ENCODE results near the gene CIDEB.

Gene CIDEB

DNA sequence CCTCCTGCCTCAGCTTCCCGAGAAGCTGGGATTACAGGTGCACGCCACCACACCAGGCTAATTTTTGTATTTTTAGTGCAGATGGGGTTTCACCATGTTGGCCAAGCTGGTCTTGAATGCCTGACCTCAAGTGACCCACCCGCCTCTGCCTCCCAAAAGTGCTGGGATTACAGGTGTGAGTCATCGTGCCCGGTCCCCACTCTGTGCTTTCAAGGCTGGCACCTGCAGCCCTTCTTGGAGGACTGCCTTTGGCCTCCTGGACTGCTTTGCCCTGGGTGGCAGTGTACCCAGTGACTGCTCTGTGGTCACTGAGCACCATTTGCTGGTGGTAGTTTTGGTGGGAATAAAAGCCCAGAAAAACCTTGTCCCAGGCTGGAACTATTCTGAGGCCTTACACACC is 20.8 kb downstream of the CIDEB start:
- no peak for DNase-seq

DNA sequence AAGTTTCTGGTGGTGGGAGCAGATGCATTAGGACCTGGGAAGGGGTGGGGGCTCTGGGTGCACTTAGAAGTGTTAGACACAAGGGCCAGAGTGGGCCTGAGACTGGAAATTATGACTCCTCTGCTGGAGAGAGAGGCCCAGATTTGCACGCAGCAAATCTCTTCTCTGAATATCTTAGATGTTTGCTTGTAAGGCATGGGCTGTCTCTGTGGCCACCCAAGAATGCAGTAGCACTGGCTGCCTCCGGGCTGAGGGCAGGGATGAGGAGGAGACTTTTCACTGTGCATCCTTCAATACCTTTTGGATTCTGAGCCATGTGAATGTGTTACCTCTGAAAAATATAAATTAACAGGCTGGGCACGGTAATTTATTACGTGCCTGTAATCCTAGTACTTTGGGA is 22.4 kb downstream of the CIDEB start:
- DNase-seq = no peak

DNA sequence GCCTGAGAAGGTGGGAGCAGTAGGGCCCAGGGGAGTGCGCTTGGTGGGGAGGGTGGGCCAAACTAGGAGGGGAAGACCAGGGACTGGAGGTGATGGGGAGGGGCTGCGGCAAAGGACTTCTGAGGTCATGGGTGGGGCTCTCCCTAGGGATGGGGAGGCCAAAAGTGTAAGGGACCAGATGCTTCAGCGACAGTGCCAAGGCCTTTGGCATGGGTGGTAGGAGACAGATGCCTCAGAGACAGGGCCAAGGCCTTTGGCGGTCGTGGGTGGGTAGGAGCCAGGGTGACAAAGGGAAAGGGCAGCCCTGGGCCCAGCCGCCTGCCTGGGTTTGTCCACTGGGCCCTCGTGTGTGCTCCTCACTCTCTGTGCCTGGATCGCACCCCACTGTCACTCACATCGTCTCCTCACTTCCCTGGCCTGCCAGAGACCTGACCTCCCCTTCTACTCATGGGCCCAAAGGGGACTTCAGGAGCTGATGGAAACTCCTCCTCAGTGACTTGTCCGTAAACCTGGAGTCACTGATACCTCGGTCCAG is 23.2 kb downstream of the CIDEB start:
- no peak for DNase-seq

DNA sequence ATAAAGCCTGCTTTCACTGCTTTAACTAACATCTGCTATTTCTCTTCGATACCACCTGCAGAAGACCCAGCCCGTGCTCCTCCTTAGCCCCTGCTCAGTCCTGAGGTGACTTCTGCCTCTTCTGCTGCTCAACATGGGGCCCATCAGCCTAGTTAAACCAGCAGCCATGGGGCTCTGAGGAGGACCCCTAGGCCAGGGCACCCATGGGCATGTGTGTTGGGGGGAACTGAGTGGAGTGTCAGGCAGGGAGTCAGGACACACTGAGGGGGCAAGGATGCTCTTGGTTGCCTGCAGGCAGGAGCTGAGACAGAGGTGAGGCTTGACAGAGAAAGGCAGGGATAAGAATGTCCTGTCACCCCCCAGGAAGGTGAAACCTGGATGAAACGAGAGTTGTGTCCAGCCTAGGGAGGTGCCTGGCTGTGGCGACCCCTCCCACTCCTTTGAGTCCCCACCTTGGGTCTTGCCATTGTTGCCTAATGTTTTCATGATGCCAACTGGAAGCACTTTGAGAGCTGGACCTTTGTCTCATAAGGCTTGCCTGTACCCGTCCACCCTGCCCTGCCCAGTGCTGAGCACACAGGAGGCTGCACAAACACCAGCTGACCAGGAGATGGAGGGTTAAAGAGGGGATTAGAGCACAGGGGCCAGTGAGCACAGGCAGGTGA is 23.8 kb downstream of the CIDEB start:
- DNase-seq = no peak

DNA sequence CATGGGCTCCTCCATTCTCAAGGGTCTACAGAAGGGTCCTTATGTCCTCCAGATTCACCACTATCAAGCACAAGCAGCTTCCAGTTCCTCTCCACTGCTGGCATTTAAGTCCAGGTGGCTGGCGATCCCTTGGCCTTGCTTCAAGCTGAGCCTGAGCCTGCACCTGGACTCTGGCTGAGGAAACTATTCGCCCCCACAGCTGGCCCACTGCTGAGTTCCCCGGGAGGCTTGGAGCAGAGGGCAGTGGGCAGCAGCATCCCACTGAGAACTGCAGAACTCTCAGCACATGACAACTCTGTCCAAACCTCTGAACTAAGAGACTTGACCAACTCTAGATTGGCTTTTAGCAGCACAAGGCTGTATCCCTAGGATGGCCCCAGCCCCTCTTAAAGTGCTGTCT is 25.0 kb downstream of the CIDEB start:
- no peak for DNase-seq

DNA sequence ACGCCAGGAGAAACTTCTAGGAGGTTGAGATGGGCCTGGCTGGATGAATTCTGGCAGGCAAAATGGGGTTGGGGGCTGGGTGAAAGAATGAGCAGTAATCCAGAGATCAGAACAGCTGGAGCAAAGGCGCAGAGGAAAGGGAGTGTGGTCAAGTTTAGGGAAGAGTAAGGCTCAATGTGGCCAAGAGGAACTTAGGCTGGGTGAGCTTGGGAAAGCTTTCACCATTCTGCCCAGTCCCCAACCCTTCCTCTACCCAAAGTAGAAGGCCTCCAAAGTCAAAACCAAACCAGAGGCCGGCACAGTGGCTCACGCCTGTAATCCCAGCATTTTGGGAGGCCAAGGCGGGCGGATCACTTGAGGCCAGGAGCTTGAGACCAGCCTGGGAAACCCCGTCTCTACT is 26.1 kb downstream of the CIDEB start:
- no peak for DNase-seq

DNA sequence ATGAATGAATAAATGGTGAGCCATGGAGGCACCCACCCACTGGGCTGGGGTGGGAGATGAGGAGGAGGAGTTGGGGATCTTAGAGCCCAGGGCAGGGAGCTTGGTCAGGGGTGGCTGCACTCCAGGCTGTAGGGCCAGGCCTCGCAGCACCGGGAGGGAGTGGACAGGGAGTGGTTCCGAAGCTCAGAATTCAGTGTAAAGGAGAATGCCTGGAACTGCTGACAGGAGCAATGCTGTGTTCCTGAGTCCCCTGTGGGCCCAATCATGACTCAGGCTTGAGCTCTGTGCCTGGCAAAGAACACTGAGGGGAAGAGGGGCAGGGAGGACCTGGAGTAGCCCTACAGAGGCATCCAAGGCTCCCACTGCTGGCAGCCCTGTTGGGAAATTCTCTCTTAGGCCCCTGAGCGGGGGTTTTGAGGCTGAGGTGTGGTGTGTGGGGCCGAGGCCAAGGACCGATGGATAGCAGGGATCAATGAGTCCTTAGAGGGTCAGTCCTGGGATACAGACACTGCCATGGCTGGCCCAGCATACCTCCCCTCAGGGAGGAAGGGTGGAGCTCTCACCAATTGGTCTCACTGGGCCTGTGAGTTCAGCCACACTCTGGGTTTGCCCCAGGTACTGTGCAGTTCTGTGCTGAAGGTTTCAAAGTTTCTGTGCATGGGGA is 26.8 kb downstream of the CIDEB start:
- no peak for DNase-seq

DNA sequence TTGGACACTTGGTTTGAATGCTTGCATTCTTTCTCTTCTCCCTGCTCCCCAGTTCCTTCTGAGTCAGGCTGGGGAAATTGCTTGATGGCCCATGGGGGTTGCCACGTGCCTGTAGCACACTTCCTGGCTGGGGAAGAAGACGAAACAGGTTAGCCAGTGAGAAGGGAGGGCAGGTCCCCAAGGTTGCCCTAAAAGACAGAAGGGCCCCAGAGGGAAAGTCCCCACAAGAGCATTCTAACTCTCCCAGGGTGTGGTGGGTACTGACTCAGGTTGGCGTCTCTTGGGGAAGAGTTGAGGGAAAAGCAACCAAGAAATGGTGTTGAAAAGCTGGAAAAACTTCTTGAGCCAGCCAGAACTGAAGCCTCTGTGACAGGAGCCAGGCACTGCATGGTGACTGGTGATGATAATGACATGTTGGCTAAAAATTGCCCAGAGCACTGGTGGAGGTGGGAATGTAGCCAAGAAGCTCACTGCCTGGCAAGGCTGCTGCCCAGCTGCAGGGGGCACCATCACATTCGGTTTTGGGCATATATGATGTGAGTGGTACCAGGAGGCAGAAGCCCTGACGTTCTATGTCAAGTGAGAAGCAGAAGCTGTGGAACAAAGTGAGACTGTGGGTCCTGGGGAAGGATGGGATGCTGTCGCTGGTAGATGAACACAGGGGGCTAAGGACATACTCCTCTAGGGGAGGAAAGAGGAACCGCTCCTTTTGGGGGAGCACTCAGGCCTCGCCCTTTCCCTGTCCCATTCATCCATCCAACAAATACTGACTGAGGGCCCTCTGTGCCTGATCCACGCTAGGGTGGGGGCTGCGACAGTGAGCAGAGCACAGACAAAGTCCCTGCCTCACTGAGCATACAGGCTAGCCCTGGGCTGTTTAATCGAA is 28.2 kb downstream of the CIDEB start:
- DNase-seq = peak; percentile 66

DNA sequence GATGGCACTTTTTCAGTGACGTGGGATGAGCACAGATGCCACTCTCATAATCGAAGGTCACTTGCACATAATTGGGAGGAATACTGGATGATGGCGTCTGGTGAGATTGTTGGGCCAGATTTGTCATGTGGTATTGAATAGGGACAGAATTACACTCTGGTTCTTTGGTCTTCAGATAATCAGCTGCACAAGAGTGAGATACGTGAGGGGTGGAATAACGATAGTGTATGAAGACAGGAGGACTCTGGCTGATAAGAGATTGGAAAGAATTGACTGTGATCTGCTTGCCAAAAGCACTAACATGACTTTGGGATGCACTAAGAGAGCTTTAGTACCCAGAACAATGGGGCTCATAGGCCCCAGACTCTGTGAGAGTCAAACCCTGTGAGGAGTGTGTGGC is 29.4 kb downstream of the CIDEB start:
- DNase-seq = no peak

DNA sequence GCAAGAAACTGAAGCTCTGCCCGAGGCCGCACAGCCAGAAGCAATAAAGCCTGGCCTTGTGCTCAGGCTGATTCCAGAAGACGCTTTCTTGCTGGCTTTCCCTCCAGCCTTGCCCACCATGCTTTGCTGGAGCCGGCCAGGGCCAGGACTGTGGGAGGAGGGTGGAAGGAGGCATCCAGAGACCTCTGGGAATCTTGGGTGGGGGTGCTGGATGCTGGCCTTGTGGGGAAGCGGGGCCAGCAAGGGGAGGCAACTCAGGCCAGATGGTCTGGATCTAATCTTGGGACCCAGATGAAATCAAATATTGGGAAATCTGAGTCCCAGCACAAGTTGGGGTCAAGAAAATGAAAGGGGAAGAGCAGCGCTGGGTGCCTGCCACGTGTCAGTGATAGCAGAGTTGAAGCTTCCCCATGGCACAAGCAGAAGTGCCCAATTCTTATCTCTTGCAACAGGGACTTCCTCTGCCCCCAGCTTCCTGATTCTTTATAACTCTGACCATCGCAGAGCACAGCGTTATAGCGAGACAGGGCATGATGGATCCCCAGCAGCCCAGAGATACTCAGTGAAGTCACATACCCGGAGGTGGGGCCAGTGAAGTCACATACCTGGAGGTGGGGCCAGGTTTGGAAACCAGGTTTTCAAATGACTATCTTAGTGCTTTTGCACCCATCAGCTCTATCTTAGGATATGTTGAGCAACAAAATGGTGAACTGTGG is 30.0 kb downstream of the CIDEB start:
- DNase-seq = peak; percentile 54

DNA sequence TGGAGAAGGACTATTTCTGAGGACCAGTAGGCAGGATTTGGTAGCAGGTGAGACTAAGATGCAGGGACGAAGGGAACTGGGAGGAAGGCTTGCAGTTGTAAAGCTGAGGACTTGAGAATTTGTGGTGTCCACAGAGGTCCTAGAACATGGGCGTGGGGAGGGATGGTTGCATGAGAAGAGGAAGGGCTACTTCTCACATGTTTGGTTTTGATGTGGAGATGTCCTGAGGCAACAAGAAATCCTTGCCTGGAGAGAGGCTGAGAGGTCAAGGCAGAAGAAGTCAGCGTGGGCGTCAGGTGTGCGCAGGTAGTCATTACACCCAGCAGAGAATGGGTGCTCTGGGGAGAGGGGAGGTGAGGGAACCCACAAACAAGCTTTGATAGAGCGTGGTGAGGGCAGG is 30.7 kb downstream of the CIDEB start:
- no peak for DNase-seq

DNA sequence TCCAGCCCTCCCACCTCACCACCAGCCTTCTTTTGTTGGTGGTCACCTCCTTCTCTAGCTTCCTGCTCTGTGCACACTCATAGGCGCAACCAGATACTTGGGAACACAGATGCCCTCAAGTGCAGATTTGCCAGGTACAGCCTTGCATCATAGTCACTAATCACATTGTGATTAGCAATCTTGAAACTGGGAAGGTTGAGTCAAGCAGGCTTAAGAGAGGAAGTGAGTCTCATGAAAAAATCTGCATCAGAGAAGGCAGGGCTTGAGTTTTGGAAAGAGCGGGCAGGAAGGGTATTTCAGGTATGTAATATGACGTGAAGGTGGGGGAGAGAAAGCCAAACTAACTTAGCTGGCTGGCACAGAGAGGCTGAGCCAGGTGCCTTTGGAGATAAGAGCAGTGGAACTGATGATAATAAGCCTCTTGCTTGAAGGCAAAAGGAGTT is 33.7 kb downstream of the CIDEB start:
- DNase-seq = peak; percentile 66

DNA sequence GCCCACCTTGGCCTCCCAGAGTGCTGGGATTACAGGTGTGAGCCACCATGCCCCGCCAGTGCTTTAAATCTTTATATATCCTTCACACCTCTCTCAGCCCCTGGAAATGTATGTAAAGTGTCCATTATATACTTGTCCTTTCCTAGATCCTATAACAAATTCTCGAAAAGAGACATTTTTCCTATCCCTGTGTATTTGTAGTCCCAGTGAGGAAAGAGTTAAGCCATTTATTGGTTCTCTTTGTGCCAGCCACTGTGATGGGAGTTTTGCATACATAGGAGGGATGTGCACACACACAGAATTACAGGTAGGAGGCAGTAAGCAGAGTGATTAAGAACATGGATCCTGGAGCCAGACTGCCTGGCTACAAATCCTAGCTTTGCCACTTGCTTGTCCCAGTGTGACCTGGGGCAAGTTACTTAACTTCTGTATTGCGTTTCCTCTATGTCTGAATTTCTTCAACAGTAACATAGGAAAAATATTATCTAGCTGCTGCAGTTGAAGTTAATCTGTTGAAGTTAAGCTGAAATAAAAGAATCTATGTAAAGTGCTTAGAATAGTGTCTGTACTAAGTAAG is 34.3 kb downstream of the CIDEB start:
- no peak for DNase-seq

DNA sequence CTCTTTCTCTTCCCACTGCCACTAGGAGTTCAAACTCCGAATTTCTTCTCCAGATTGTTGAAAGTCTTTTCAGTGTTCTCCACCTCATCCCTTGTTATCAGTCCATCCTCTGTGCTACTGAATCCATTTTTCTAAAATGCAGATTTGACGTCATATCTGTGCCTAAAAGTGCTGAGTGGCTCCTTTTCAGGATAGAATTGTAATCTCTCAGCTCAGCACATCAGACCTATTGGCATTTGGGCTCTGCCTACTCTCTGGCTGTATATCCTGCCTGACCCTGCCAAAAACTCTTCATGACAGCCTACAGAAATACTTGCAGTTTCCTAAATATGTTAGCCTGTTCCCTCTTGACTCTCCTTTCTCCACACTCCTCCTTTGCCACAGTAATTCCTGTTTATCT is 35.3 kb downstream of the CIDEB start:
- DNase-seq = no peak

DNA sequence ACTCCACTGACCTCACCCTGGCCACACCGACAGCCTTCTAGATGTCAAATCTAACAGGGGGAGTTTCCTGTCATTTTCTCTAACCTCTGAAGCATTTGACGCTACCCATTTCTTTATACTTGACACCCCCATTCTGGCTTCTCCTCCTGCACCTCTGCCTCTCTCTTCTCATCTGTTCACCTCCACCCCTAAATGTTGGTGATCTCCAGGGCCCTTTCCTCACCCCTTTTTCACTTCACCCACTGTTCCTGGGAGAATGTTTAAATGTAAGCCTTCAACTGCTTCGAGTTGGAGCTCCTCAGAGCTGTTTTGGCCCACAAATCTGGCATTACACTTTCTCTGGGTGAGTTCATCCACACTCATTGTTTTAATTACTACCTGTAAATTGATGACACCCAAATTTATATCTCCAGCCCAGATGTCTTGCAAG is 35.9 kb downstream of the CIDEB start:
- DNase-seq = no peak

DNA sequence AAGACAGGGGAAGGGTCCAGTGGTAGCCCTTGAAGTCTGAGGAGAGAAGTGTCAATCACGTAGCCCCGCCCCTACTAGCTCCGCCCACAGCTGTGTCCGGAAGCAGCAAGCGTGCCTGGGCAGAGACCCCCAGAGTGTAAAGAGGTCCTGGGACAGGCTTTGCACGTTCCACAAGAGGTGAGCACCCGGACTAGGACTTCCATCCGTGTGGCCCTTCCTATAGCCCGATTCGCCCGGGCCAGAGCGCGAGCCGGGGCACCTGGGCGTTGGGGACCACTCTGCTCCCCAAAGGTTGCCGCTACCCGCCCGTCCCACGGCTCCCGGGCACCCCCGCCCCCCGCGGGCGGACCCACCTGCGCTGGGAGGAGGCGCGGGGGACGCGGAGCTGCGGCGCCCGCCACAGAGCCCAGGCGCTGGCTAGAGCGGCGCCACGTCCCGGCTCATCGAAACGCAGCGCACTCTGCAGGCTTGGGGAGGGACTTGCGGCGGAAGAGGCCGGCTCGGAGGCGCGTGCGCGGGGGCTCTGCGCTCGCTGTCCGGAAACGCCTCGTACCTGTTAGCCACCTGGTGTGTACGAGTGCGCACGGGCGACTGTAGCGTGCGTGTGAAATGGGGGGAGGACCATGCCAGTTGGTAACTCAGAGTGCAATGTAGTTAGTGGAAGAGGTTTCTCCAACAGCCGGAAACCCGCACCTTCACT is 36.5 kb downstream of the CIDEB start, which contains the start of gene RABGGTA:
Gene RABGGTA, minus strand, starts transcription at position 464 of the 700 bp plus-strand sequence. CDS start 482 bp downstream, outside the sequence.
- DNase-seq = peak; percentile 87

DNA sequence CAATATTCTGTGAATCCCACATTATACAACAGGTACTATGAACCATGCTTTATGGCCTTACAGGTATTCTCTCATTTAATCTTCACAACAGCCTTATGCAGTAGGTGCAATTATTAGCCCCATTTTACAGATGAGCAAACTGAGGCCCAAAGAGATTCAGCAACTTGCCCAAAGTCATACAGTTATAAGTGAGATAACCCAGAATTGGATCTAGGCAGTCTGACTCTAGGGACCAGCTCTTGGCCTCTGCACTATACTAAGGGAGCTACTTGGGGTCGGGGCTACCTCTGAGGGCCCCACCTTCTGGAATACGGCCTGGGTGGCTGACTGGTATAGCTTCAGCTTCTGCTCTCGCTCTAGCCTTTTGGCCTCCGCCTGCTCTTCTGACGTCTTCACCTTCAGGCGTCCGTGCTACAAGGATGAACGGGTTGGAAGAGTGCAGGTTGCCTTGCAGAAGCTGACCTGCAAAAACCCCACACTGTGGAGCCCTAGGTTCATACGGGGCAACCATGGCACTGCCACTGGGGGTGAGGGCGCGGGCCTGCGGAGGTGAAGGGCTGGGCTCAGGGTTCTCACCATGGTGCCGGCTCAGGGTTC is 37.1 kb downstream of the CIDEB start:
- DNase-seq = no peak

DNA sequence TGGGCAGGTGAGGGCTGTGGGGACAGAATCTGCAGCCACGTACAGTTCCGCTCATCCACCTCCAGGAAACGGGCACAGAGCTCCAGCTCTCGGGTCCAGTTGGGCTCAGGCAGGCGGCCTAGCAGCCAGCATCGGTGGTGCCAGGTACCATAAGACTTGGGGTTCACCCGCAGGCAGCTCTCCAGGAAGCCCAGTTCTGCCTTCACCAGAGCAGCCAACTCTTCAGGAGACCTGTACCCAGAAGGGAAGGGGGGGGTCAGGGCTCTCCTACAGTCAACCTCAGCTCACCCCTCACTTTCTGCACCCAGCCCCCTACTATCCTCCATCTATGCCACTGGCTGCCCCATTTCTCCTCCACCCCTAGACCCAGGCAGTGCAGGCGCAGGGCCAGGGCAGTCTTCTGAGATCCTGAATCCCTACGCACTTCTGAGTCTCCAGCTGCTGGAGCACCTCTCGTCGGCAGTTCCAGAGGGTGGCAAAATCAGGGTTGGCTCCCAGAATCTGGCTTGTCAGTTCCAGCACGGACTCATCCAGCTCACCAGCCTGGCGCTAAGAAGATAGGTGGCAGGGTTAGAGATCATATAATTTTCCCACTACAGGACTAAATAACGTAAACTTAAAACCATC is 37.8 kb downstream of the CIDEB start:
- no peak for DNase-seq

DNA sequence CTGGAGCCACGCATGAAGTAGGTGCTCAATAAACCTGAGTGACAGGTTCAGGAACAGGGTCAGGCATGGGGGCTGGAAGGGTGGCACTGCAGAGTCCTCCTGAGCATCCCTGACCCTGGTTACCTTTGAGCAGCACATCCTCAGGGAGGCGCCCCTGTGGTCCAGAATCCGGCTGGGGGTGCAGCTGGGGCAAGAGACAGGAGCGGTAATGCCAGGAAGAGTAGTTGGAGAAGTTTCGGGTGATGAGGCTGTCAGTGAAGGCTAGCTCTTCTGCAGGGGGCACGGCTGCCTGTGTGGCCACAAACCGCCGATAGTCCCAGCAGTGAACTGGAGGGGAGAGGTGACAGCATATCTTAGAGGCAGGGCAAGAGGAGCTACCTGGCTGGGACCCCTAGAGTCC is 38.4 kb downstream of the CIDEB start:
- DNase-seq = no peak

DNA sequence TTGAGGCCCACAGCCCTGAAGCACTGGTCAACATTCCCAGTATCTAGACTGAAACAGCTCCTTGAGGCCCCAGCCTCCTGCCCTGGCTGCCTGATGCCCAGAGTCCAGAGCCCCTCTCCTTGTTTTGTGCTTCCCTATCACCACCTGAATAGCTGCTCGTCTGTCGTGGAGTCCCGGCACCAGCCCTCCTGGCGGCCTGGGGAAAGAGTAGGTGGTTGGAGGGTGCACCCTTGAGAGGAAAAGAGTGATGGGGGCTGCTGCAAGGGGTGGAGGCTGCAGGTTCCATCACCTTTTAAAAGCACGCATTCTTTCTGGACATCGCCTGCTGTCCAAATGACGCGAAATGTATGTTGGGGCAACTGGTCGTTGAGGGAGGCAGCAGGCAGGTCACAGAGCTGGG is 39.6 kb downstream of the CIDEB start:
- DNase-seq = no peak

DNA sequence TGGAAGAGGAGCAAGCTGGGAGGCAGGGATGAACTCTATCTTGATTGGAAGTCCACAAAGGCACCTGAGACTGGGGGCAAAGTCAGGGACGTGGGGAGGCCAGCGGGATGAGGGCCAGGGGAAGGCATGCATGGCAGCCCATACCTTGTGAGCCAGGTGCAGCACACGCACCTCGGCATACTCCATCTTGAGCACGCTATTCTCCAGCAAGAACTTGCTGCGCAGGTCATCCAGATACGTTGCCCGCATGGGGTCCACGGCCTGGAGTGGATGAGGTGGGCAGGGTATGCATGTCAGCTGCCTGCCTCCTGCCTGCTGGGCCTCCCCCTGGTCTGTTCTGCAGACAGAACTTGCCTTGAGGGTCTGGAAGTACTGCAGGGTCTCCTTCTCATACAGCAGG is 40.3 kb downstream of the CIDEB start:
- DNase-seq = no peak
